Measurements from ENCODE around the gene CPOX. TPM values are rescaled to one million over a fixed set of nuclear protein-coding genes. Genes with fewer than 3 reads are reported as not detected.

The CPOX gene
- total and polyA plus RNA-seq, 2 of the 8 experiments (the other 6 are each of a cell fraction or from before 2014, with no cell fraction given), result 17.4 to 27.0 TPM

DNA sequence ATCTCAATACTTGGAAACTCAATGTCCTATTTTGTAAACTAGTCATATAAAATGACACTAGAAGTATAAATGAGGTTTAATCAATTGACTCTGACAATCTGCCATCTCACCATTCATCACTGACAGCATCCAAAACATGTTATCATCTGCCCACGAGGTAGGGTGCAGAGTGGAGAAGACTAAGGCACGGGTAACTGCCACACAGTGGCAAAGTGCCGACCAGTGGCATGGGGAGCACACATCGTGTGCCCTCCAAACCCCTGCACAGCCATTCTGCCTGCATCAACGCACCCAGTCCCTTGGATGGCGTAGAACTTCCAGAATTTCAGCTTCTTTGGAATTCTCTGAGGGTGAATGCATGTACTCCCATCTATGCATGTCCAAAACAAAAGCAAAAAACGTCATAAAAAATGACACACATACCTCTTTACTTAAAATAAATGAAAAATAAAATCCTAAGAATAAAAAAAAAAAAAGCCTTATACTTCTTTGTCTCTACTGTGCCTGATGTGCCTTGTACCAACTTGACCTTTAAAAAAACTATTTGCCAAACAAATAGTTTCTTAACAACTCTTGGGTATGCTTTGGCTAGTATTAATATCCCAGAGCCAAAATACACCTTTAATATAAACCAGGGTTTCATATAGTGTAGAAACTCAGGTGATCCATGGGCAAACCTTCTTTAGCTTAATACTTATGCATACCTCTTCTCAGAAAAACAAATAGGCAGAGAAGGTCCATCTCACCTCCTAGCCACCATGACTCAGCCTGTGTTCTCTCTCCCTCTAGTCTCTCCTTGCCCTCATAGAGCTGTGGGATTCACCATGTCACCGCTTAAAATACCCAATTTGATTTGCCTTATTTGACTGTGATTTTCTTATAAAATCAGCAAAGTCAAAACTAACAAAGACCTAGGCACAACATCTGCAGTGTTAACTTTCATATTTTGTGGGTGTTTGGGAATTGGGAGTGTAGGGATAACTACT, 12.7 kb downstream of the CPOX start:
- no peak overlapping the region for H4K91ac ChIP-seq (replicated peaks; ENCODE audit: insufficient read length, low read length)
- ChIA-PET CTCF (ENCODE audit: partially characterized antibody) (interaction anchor here (1.1 to 1.3 kb wide), 3 partner anchors 10 to 76 kb away, joined by 3 to 4 read pairs (median 4); no protein-coding TSS in a partner anchor), POLR2A (ENCODE audit: partially characterized antibody) (interaction anchor here (0.9 kb wide), 1 partner anchor 13 kb away, joined by 4 read pairs; the partner anchor contains the start of gene CPOX)
- no peaks in the 10 kb centered on the region for H3K79me2 ChIP-seq (ENCODE audit: control insufficient read depth in 1 of 2, insufficient read depth in 2 of 2, low read length in 2 of 2)
- H3K79me1 ChIP-seq (ENCODE audit: low read depth, low read length), result no peaks in the 10 kb centered on the region
- H3K27me3 ChIP-seq (replicated peaks in 1 of 4; ENCODE audit: control insufficient read depth in 3 of 4, extremely low read depth in 1 of 4, insufficient read depth in 3 of 4, low read length in 3 of 4), result no peaks in the 10 kb centered on the region
- DNase-seq (ENCODE audit: low read depth in 1 of 2, low spot score in 2 of 2), result no peak
- H3K27ac ChIP-seq (ENCODE audit: low read depth, low read length), result no peak overlapping the region
- no peak overlapping the region for H4K5ac ChIP-seq (ENCODE audit: insufficient read length, low read depth, low read length)
- H2BK20ac ChIP-seq (ENCODE audit: low read length), result no peak overlapping the region
- H3K23ac ChIP-seq (ENCODE audit: insufficient read length), result no peak overlapping the region
- no peak overlapping the region for H3K14ac ChIP-seq (ENCODE audit: insufficient read length)
- H3K4me3 ChIP-seq (ENCODE audit: extremely low read depth in 1 of 4, insufficient read depth in 2 of 4, low read depth in 3 of 4, low read length in 4 of 4), result no peak overlapping the region
- H3K9me3 ChIP-seq (ENCODE audit: insufficient read depth in 2 of 2, low read depth in 1 of 2, low read length in 1 of 2), result no peaks in the 10 kb centered on the region
- H3K36me3 ChIP-seq (ENCODE audit: control insufficient read depth in 2 of 4, insufficient read depth in 4 of 4, low read length in 3 of 4), result peaks cover 0 to 48% (median 22%) of the 10 kb centered on the region in 4 experiments; a peak in 6 of 8 replicates
- no peak overlapping the region for H2BK15ac ChIP-seq (ENCODE audit: low read length)
- peaks cover 0 to 5% (median 2%) of the 10 kb centered on the region in 4 experiments; a peak in 1 of 7 replicates for H3K4me1 ChIP-seq (replicated peaks in 1 of 4; ENCODE audit: control insufficient read depth in 3 of 4, insufficient read depth in 4 of 4, low read length in 3 of 4)
- WGBS, 2 experiments (ENCODE audit: extremely low coverage in 1 of 2, insufficient coverage in 1 of 2, insufficient read length in 1 of 2, insufficient replicate concordance in 2 of 2, low coverage in 1 of 2, low lambda C conversion rate in 2 of 2, missing lambda C conversion rate in 1 of 2), result 93% methylated on average over 8 of the region's 8 CpGs; no CpG with 5 or more reads in 1 of the 2 experiments
- no peak overlapping the region for H3K56ac ChIP-seq (replicated peaks; ENCODE audit: insufficient read length, low read depth, low read length)
- no peak overlapping the region for H2BK5ac ChIP-seq (ENCODE audit: low read depth, low read length)
- H2BK120ac ChIP-seq (replicated peaks; ENCODE audit: low read depth, low read length), result no peak overlapping the region
- no peak overlapping the region for H3K4me2 ChIP-seq (ENCODE audit: insufficient read depth in 1 of 2, low read depth in 2 of 2, low read length in 2 of 2)
- no peak overlapping the region for H3K9ac ChIP-seq (replicated peaks in 1 of 4; ENCODE audit: extremely low read depth in 1 of 4, low read depth in 3 of 4, low read length in 3 of 4)
- H4K20me1 ChIP-seq (replicated peaks in 1 of 2; ENCODE audit: control insufficient read depth in 1 of 2, insufficient read depth in 2 of 2, low read length in 2 of 2), result peaks cover 0 to 2% of the 10 kb centered on the region in 2 experiments
- no peak overlapping the region for H4K8ac ChIP-seq (ENCODE audit: extremely low read depth, insufficient read depth, low read length)
- no peak for FAIRE-seq
- no peak overlapping the region for H3K4ac ChIP-seq (replicated peaks; ENCODE audit: insufficient read length, low read depth, low read length)
- TF ChIP-seq JUND (IDR thresholded peaks at IDR 0.05; ENCODE audit: low read length) (no peak), RAD21 (IDR thresholded peaks at IDR 0.05 in 1 of 2, conservative IDR thresholded peaks at IDR 0.05 in 1 of 2; ENCODE audit: low read depth in 2 of 2, low read length in 2 of 2) (no peak), SIN3A (conservative IDR thresholded peaks at IDR 0.05 in 1 of 2, IDR thresholded peaks at IDR 0.05 in 1 of 2; ENCODE audit: low read depth in 1 of 2, low read length in 2 of 2) (no peak), CREB1 (IDR thresholded peaks at IDR 0.05) (no peak), KDM5A (IDR thresholded peaks at IDR 0.05; ENCODE audit: low read length) (no peak), SP1 (IDR thresholded peaks at IDR 0.05; ENCODE audit: low read depth, low read length) (no peak)
- H3K23me2 ChIP-seq (ENCODE audit: low read depth, low read length), result peaks cover 2% of the 10 kb centered on the region; the same call in 1 of the 2 replicates
- no peak overlapping the region for H3K18ac ChIP-seq (ENCODE audit: extremely low read depth, low read length)
- H2AFZ ChIP-seq (ENCODE audit: low read length), result no peak overlapping the region
- H2BK12ac ChIP-seq (ENCODE audit: low read depth, low read length), result no peak overlapping the region
- no peak overlapping the region for H2AK5ac ChIP-seq (ENCODE audit: low read depth, low read length)
